Stimulated activated naive B cell treated with anti-CD40 and anti-IgM and Interleukin-4, amounts not matched to agents 10 μg/mL and 1 μg/mL and 100 μg/mL, for 72 hours (primary cell): ENCODE results near the gene SLC48A1.

Experiments
- ATAC-seq, 2 donors: fragments of 150-1000 bp; cut with Tn5 transposase; replicated peaks; 2 replicates each; pipeline ENCODE4 v1.10.0; 2021; ENCODE audit warnings: moderate library complexity in 1 of 2
- DNase-seq: peaks from one replicate; pipeline ENCODE4 v3.0.0; 2021
- H3K27ac Mint-ChIP-seq: one replicate; pipeline ENCODE4 v1.8.0; 2022; ENCODE audit warnings: mild to moderate bottlenecking, mixed read lengths
- H3K27me3 Mint-ChIP-seq, 2 donors: one replicate each; pipeline ENCODE4 v1.8.0; 2022; ENCODE audit warnings: mixed read lengths in 2 of 2
- H3K36me3 Mint-ChIP-seq, 2 donors: one replicate each; pipeline ENCODE4 v1.8.0; 2022; ENCODE audit warnings: mixed read lengths in 2 of 2, mild to moderate bottlenecking in 1 of 2
- H3K4me1 Mint-ChIP-seq, 2 donors: one replicate each; pipeline ENCODE4 v1.8.0; 2022; ENCODE audit warnings: mixed read lengths in 2 of 2, mild to moderate bottlenecking in 1 of 2
- H3K4me3 Mint-ChIP-seq, 2 donors: one replicate each; pipeline ENCODE4 v1.8.0; 2022; ENCODE audit warnings: mild to moderate bottlenecking in 2 of 2, mixed read lengths in 2 of 2, moderate library complexity in 1 of 2
- H3K9me3 Mint-ChIP-seq, 2 donors: one replicate each; pipeline ENCODE4 v1.8.0; 2022; ENCODE audit warnings: mixed read lengths in 2 of 2, mild to moderate bottlenecking in 1 of 2

SLC48A1 gene

DNA sequence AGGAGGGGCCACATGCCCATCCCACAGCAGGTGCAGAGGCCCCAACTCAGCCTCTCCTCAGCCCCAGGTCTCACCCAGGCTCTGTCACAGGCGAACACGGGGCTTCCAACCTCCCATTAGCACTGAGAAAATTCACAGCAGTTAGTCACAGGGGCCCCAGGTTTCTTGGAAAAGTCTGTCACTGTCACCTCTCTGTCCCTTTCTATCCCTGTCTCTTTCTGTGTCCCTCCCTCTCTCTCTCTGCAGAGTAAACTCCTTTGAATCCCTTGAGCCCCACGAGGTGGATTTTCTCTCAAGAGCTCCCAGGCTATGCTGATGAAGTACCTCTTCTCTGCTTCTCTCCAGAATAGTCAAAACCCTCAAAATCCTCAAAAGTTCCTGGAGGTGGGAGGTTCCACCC, 33.7 kb upstream of the SLC48A1 start:
- H3K4me1 Mint-ChIP-seq, result peaks cover 48 to 52% of the 10 kb centered on the region in 2 donors
- H3K36me3 Mint-ChIP-seq, result peaks cover 14 to 17% of the 10 kb centered on the region in 2 donors
- H3K27ac Mint-ChIP-seq, result peak overlapping the region; percentile 88

DNA sequence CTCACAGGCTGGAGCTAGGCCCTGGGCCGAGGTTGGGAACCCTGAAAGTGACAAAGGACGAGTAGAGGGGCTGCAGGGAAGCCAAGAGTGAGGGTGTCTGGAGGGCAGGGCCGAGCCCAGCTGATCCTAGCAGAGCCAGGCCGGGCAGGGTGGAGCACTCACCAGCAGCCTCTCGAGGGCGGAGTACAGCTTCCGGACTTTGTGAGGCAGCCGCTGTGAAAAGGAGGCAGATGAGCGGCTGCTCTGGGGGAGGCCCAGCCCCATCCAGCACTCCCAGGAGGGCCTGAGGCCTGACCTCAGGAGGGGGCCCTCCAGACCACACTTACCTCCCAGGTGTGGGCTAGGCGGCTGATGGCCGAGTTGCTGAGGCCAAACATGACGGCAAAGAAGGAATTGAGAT, 33.1 kb upstream of the SLC48A1 start:
- no peaks in the 10 kb centered on the region for H3K9me3 Mint-ChIP-seq
- ATAC-seq, result peak; percentile 76 to 80
- peaks cover 0 to 3% of the 10 kb centered on the region in 2 donors for H3K27me3 Mint-ChIP-seq
- peak; percentile 62 for DNase-seq
- H3K27ac Mint-ChIP-seq, result peak overlapping the region; percentile 88
- H3K4me3 Mint-ChIP-seq, result peak overlapping the region; percentile 67 to 81
- peaks cover 52 to 53% of the 10 kb centered on the region in 2 donors for H3K4me1 Mint-ChIP-seq
- H3K36me3 Mint-ChIP-seq, result peaks cover 18 to 20% of the 10 kb centered on the region in 2 donors

More for the DNA sequence above, 33.7 kb upstream of the SLC48A1 start:
- ATAC-seq (no peak), DNase-seq (no peak)
- no peaks in the 10 kb centered on the region for H3K9me3 Mint-ChIP-seq
- peak overlapping the region; percentile 67 to 81 for H3K4me3 Mint-ChIP-seq
- H3K27me3 Mint-ChIP-seq, result no peaks in the 10 kb centered on the region

DNA sequence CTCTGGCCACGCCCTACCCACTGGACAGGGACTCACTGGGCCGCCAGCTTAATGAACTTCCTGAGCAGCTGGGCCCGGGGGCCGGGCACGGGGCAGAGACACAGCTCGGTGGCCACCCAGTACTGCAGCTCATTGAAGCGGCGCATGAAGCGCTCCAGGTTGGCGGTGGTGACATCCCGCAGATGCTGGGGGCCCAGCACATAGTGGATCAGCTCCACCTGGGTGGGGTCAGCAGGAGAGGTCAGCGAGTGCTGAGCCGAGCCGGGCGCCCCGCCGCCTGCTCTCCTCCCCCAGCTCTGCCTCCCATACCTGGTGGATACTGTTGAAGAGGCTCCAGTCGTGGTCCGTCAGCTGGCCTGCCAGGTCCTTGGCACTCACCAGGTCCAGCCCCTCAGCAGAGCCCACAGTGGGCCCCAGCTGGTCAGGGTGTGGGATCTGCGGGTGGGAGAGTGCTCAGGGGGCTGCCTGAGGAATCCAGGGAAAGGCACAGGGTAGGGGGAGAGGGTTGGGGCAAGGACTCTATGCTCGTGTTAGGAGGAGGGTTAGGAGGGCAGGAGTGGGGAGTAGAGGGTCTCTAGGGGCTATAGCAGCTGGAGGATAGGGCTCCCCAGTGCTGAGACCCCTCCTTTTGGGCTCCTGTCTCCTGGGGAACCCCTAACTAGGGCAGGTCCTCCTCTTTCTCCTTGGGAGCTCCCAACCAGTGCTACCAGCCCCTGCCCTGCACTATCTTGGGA, 32.3 kb upstream of the SLC48A1 start:
- peak overlapping the region; percentile 67 to 81 for H3K4me3 Mint-ChIP-seq
- ATAC-seq (peak; percentile 63 to 67), DNase-seq (peak; percentile 41)
- no peaks in the 10 kb centered on the region for H3K9me3 Mint-ChIP-seq
- H3K27me3 Mint-ChIP-seq, result peaks cover 0 to 4% of the 10 kb centered on the region in 2 donors
- H3K27ac Mint-ChIP-seq, result peak overlapping the region; percentile 88
- H3K4me1 Mint-ChIP-seq, result peaks cover 55 to 57% of the 10 kb centered on the region in 2 donors
- peaks cover 13 to 20% of the 10 kb centered on the region in 2 donors for H3K36me3 Mint-ChIP-seq

DNA sequence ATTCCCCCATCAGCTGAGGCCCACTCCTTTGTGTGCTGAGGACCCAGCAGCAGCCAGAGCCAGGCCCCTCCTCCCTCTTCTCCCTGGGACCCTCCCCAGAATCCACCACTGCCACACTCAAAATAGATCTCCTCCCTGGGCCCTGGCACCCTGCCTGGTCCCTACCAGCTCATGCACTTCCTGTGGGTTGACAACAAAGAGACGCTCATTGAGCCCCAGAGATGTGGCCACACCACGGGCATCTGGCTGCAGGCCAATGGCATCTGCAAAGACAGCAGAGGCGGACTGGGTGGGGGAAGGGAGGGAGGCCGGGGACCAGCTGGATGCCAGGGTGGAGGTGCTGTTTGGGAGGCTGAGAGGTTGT, 31.7 kb upstream of the SLC48A1 start:
- ATAC-seq (peak; percentile 65), DNase-seq (peak; percentile 69)
- Mint-ChIP-seq H3K27me3 (peaks cover 0 to 4% of the 10 kb centered on the region in 2 donors), H3K36me3 (peaks cover 12 to 17% of the 10 kb centered on the region in 2 donors), H3K9me3 (no peaks in the 10 kb centered on the region), H3K27ac (peak overlapping the region; percentile 60), H3K4me3 (peak overlapping the region; percentile 67 to 81), H3K4me1 (peaks cover 60 to 61% of the 10 kb centered on the region in 2 donors)

DNA sequence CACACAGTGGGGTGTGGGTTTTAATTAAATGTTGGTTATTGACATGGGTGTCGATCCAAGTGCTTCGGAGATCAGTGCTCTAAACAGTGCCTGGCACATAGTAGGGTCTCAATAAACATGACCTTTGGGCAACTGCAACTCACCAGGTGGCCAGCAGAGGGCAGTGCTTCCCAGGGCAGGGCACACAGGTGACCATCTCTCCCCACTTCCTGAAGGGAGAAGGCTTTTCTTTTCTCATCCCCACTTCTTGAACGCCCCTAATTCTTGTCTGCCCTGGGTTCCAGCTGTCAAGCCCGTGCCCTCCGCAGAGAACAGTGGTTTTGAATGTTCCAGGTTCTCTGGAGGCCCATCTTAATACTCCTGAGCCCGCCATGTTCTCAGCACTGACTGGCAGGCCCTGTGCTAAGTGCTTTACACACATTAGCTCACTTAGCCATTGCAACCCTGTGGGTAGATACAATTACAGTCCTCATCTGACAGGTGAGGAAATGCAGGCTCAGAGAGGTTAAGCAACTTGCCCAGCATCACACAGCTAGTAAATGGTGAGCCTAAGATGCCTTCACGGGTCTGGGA, 30.7 kb upstream of the SLC48A1 start:
- Mint-ChIP-seq H3K4me1 (peaks cover 68 to 70% of the 10 kb centered on the region in 2 donors), H3K27ac (no peak overlapping the region), H3K9me3 (no peaks in the 10 kb centered on the region), H3K4me3 (no peak overlapping the region), H3K27me3 (peaks cover 0 to 4% of the 10 kb centered on the region in 2 donors), H3K36me3 (peaks cover 9 to 12% of the 10 kb centered on the region in 2 donors)
- peak; percentile 51 for DNase-seq
- ATAC-seq, result no peak

DNA sequence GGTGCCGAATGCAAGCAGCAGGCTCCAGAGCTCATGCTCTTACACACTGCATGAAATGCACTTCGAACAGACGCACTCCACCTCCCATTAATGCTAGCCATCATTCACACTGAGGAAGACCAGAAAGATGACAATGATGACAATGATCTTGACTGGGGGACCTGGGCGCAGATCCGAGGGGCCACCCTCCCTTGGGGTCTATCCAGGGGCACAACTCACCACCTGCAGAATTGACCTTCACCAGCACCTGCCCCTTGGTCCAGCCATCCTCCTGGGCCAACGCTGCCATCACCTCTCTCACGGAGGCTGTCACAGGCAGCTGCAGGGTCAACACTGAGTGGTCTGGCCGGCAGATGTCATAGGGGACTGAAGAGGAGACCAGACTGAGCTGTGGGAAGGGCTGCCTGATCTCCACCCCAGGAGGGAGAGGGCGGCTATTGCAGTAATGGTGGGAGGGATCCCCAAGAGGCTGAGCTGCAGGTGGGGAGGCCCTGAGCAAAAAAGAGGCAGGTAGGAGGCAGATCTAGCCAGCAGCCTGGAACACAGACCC, 29.7 kb upstream of the SLC48A1 start:
- DNase-seq (no peak), ATAC-seq (no peak)
- H3K36me3 Mint-ChIP-seq, result peaks cover 7 to 8% of the 10 kb centered on the region in 2 donors
- no peaks in the 10 kb centered on the region for H3K9me3 Mint-ChIP-seq
- no peak overlapping the region for H3K4me3 Mint-ChIP-seq
- peaks cover 70 to 77% of the 10 kb centered on the region in 2 donors for H3K4me1 Mint-ChIP-seq
- peaks cover 0 to 4% of the 10 kb centered on the region in 2 donors for H3K27me3 Mint-ChIP-seq
- peak overlapping the region; percentile 86 for H3K27ac Mint-ChIP-seq

DNA sequence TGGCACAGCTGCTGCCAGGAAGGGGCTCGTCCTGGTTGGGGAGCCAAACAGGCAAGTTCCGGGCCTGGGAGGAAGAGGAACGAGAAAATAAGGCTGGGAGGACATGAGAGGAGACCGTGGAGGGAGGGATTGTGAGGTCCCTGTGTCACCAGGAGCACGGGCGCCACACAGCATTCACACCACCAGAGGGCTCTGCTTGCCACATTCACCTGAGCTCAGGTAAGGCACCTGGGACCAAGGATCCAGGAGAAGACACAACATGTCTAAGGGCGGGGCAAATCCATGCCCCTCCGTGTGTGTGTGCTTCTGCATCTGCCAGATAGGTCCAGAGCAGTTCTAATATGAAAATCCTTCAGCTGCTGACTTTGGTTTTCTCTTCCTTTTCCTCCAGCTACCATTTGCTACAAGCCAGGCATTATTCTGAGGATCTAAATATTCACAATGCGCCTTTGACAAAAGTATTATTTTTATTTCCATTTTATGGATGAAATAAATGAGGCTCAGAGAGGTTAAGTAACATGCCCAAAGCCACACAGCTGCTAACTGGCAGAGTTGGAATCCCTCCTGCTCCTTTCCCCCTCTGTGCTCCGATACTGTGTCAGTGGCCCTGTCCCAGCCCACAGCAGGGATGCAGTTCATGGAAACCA, 28.9 kb upstream of the SLC48A1 start:
- ATAC-seq, result no peak
- Mint-ChIP-seq H3K27me3 (peaks cover 0 to 4% of the 10 kb centered on the region in 2 donors), H3K27ac (peak overlapping the region; percentile 86), H3K4me3 (no peak overlapping the region), H3K9me3 (no peaks in the 10 kb centered on the region), H3K36me3 (peaks cover 10% of the 10 kb centered on the region in 2 donors), H3K4me1 (peaks cover 69 to 75% of the 10 kb centered on the region in 2 donors)
- DNase-seq, result no peak

DNA sequence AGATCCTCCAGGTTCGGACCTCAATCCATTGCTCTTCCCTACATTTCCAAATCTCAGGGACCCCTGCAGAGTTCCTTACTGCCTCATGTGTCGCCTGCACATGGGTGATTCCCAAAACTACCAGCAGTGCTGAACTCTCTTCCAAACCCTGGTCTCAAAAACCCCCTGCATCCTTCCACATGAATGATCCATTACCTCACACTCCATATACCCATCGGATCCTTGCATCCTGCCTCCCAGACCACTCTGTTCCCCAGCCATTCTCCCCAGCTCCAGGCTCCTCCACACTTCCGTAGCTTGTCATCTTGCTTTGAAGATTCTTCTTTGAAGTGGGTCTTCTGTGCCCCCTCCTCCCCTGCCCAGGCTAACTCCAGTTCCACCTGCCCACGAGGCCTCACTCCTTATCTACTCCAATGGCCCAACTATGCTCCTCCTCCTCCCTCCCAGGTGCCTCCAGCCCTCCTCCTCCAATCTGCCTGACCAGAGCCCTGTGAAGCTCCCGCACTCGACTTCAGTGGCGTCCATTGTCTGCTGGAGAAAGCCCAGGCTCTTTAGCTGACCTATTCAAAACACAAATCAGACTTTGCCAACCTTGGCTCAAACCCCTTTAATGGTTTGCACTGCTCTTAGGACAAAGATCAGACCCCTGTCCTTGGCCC, 28.1 kb upstream of the SLC48A1 start:
- Mint-ChIP-seq H3K27me3 (peaks cover 0 to 4% of the 10 kb centered on the region in 2 donors), H3K36me3 (peaks cover 10 to 13% of the 10 kb centered on the region in 2 donors), H3K27ac (no peak overlapping the region), H3K9me3 (no peaks in the 10 kb centered on the region), H3K4me3 (no peak overlapping the region), H3K4me1 (peaks cover 66 to 72% of the 10 kb centered on the region in 2 donors)
- ATAC-seq (no peak), DNase-seq (no peak)

DNA sequence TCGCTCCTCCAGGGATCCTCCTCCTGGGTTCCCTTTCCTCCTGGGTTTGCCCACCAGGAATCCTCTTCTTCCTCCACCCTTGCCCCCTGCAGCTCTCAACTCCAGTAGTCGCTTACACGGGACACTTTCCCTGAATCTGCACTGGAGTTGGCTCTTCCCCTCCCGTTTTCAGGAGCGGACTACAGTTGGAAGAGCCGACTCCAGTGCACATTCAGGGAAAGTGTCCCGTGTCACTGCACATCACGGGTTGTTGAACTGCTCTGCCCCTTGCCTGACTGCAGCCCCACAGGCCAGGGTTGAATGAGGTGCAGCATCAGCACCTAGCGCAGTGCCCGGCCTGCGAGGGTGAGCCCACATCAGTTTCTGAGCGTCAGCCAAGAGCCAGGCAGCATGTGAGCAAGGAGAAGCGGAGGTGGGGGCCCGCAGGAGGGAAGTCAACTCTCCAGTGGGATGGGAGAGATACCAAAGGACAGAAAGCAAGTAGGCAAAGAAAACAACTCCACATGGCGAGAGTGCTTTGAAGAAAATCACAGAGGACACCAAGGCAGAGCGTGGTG, 27.5 kb upstream of the SLC48A1 start:
- Mint-ChIP-seq H3K36me3 (peaks cover 11 to 12% of the 10 kb centered on the region in 2 donors), H3K27ac (peak overlapping the region; percentile 62), H3K4me3 (peak overlapping the region in 1 of 2 donors; percentile 33), H3K9me3 (no peaks in the 10 kb centered on the region), H3K27me3 (peaks cover 0 to 4% of the 10 kb centered on the region in 2 donors), H3K4me1 (peaks cover 60 to 69% of the 10 kb centered on the region in 2 donors)
- no peak for ATAC-seq
- DNase-seq, result no peak

DNA sequence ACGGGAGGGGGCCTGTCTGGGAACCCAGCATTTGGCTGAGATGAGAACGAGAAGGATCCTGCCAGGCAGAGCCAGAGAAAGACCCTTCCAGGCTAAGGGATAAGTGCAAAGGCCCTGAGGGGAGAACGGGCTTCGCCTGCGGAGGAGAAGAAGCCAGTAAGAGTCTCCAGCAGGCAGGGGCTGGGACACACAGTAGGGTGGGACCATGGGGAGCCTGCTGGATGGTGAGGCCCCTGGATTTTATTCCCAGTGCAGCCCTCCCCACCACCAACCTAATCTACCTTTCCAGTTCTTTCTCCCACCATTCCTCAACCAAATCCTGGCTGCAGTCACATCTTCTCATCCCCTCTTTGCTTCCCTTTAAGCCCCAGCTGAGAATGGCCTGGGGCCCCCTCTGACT, 27.0 kb upstream of the SLC48A1 start:
- DNase-seq (no peak), ATAC-seq (no peak)
- peaks cover 11 to 12% of the 10 kb centered on the region in 2 donors for H3K36me3 Mint-ChIP-seq
- H3K27ac Mint-ChIP-seq, result no peak overlapping the region
- H3K27me3 Mint-ChIP-seq, result peaks cover 0 to 4% of the 10 kb centered on the region in 2 donors
- H3K4me3 Mint-ChIP-seq, result peak overlapping the region in 1 of 2 donors; percentile 34
- H3K4me1 Mint-ChIP-seq, result peaks cover 56 to 64% of the 10 kb centered on the region in 2 donors
- no peaks in the 10 kb centered on the region for H3K9me3 Mint-ChIP-seq

DNA sequence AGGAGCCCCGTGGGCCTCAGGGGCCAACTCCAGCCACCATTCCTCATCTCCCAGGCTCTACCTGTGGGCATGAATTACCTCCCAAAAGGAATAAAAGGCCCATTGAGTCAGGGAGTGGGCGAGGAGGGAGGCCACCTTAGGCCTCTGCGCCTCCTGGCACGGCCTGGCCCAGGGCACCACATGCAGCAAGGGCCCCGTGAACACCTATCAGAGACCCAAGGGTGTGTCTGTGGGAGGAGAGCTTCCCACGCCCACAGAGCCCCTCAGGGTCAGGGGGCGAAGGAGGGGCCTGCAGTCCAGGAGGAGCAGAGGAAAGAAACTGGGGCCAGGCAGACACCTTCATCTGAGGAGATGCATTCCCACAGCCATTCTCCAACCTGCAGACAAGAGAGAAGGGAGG, 26.5 kb upstream of the SLC48A1 start:
- Mint-ChIP-seq H3K36me3 (peaks cover 11 to 12% of the 10 kb centered on the region in 2 donors), H3K4me3 (peak overlapping the region; percentile 28 to 34), H3K9me3 (no peaks in the 10 kb centered on the region), H3K27me3 (peaks cover 0 to 4% of the 10 kb centered on the region in 2 donors), H3K4me1 (peaks cover 53 to 59% of the 10 kb centered on the region in 2 donors), H3K27ac (no peak overlapping the region)
- DNase-seq (no peak), ATAC-seq (no peak)

DNA sequence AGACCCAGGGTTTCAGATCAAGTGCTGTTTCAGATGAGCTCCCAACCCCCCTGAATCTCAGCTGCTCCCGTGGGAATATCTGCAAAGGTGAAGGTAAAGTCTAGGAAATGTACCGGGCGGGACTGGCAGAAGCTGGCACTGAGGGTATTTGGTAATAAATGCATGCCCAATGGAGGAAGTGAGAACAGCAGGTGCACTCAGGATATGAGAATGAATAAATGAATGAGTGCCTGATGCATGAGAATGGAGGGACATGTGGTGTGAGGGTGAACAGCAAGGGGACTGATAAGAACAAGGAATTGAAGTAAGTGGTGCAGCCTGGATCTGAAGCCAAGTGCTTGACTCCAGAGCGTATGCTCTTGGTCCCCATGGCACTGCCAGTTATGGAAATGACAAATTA, 25.9 kb upstream of the SLC48A1 start:
- Mint-ChIP-seq H3K9me3 (no peaks in the 10 kb centered on the region), H3K36me3 (peaks cover 11 to 12% of the 10 kb centered on the region in 2 donors), H3K4me1 (peaks cover 51 to 57% of the 10 kb centered on the region in 2 donors), H3K27me3 (peaks cover 0 to 4% of the 10 kb centered on the region in 2 donors), H3K27ac (no peak overlapping the region), H3K4me3 (peak overlapping the region in 1 of 2 donors; percentile 7)
- ATAC-seq (peak; percentile 85 to 87), DNase-seq (peak; percentile 37)

DNA sequence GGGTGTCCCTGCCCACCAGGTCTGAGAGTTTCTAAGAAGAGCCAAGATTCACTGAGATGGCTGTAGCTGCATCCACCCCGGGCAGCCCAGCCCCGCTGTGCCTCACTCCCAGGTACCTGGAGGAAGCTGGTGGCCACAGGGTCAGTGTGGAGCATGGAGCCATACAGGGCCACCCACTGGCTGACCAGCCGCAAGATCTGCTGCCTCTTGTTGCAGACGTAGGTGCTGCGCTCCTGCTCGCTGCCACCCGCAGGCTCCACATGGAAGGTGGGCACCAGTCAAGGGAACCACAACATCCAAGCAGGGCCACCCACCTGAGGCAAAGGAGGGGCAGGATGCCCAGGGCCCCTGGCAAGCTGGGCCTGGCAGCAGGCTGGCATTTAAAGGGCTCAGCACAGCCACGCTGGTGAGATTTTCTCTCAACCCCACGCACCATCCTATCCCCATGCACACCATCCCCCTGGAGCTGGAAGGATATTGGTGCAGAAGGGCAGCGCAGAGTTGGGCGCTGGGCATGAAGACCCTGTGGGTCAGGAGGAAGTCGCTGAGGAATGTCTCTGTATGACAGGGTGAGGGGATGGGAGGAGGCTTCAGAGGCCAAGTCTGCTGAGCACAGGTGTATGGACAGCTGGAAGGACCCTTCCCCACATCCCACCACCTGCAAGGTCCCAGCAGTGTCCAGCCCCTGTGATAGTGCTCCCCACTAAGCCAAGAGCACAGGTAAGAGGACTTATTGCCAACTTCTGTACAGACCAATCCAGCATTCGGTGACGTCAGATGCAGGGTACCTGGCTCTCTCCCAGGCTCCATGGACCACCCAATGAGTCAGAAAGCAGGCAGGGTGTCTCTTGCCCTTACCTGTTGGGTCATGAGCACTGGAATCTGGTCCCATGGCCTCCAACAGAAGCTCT, 25.2 kb upstream of the SLC48A1 start:
- Mint-ChIP-seq H3K4me3 (no peak overlapping the region), H3K4me1 (peaks cover 51 to 56% of the 10 kb centered on the region in 2 donors), H3K27me3 (peaks cover 0 to 4% of the 10 kb centered on the region in 2 donors), H3K9me3 (no peaks in the 10 kb centered on the region), H3K27ac (no peak overlapping the region), H3K36me3 (peaks cover 11 to 12% of the 10 kb centered on the region in 2 donors)
- ATAC-seq (peak; percentile 11 to 31), DNase-seq (no peak)
